Gastroesophageal sphincter (tissue), 3 donors: ENCODE results near the gene RNF4.

Source experiments
- CTCF ChIP-seq, 4 experiments: fragments of 200-600 bp in 2 of 4; fragments of 450-650 bp in 2 of 4; sonication (generic) in 1 of 4; IDR thresholded peaks; one replicate each; pipeline ENCODE4 v1.5.1; 2017 to 2019; ENCODE audit warnings: antibody characterized with exemption in 4 of 4, mild to moderate bottlenecking in 2 of 4, moderate library complexity in 2 of 4
- EP300 ChIP-seq: sonication (generic); formaldehyde crosslinking; IDR thresholded peaks from one replicate; pipeline ENCODE4 v1.6.1; 2017; ENCODE audit warnings: antibody characterized with exemption, mild to moderate bottlenecking

- TF ChIP-seq CTCF (IDR thresholded peaks at IDR 0.05) (no peak), EP300 (no peak)
Observed at GRCh38 chr4:2482693-2483092, 13.8 kb downstream of the RNF4 start.
